ENCODE data around the gene SLIT3.

The SLIT3 gene

GRCh38 chr5:168778536-168778935, 522.4 kb downstream of the SLIT3 start:
- no peak for DNase-seq

- no peak for DNase-seq
These were observed 523.3 kb downstream of the SLIT3 start for GRCh38 chr5:168777651-168778050.

- DNase-seq = no peak
These were observed 524.9 kb downstream of the SLIT3 start for GRCh38 chr5:168776070-168776469.

GRCh38 chr5:168773226-168773625, 527.7 kb downstream of the SLIT3 start:
- no peak for DNase-seq

- no peak for DNase-seq
These were observed 528.5 kb downstream of the SLIT3 start for GRCh38 chr5:168772316-168772961.

DNA sequence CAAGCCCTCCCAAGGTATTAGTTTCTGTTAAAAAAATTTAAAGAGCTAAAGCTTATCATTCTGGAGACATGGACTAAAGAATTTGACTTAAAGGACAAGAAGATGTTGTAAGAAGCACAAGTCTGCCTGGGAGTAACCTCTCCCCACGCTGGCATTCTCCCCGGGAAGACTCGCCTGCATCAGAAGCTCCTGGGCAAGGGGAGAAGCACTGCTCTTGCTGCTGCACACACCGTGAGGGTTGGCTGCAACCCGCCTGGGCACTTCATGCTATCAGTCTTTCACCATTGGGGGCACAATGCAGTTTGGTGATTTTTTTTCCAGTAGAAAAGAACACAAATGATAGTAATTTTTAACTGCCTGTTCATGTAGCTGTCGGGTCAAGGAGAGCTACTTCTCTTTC, 529.3 kb downstream of the SLIT3 start:
- DNase-seq = no peak

DNA sequence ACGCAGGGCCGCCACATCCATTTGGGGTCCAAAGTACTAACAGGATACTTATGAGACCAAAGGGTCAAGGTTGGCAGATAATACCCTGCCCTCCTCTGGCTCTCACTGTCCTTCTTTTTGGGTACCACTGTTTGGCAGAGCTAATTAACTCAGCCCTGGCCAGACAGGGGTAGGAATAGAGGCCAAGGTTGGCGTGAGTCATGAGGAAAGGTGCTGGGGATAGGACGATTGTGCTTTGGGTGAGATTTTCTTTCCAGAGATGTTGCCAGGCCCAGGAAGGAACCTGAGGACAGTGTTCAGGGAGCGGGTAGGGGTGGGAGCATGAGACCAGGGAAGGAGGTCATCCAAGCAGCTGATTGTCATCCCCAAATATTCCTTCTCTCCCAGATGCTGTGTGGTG, 529.9 kb downstream of the SLIT3 start:
- no peak for DNase-seq

GRCh38 chr5:168770036-168770498, 530.9 kb downstream of the SLIT3 start:
- no peak for DNase-seq

DNA sequence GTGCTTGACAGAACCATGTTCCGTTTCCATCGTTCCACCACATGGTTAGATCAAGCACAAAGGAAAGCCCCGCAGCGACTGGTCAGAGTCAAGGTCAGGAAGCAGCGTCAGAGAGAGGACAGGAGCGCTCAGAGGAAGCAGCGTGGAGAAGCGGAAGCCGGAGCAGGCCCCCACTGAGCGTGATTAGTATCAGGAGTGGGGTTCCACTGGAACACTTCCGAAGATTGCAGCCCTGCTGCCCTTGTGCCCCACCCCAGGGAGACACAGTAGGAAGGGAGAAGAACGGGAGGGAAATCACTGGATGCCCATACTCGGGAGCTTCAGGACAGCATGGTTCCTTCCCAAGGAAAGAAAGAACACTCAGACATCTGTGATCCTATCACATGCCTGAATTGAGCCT, 532.8 kb downstream of the SLIT3 start:
- no peak for DNase-seq

GRCh38 chr5:168766426-168766700, 534.6 kb downstream of the SLIT3 start:
- DNase-seq = no peak

- DNase-seq = no peak
These were observed 535.2 kb downstream of the SLIT3 start for GRCh38 chr5:168765551-168766425.

DNA sequence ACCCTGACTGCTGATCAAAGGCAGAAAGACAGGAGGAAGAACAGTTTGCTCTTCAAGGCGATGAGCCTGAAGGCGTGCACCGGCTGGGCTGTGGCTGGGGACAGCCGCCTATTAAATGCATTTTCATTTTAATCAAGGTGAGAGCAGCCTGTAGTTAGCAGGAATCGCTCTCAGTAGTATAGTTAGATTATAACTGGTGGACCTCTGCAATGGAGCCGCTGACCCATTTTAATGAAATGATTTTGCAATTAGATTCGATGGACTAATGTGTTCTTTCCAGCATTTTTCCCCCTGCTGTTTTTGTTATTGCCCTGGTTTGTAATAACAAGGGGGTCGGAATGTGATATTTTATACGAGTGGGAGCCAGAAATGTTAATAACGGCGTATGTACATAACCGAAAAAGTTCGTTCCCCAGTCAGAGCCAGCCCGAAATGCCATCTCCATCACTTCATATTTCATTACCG, 535.8 kb downstream of the SLIT3 start:
- DNase-seq = no peak

DNA sequence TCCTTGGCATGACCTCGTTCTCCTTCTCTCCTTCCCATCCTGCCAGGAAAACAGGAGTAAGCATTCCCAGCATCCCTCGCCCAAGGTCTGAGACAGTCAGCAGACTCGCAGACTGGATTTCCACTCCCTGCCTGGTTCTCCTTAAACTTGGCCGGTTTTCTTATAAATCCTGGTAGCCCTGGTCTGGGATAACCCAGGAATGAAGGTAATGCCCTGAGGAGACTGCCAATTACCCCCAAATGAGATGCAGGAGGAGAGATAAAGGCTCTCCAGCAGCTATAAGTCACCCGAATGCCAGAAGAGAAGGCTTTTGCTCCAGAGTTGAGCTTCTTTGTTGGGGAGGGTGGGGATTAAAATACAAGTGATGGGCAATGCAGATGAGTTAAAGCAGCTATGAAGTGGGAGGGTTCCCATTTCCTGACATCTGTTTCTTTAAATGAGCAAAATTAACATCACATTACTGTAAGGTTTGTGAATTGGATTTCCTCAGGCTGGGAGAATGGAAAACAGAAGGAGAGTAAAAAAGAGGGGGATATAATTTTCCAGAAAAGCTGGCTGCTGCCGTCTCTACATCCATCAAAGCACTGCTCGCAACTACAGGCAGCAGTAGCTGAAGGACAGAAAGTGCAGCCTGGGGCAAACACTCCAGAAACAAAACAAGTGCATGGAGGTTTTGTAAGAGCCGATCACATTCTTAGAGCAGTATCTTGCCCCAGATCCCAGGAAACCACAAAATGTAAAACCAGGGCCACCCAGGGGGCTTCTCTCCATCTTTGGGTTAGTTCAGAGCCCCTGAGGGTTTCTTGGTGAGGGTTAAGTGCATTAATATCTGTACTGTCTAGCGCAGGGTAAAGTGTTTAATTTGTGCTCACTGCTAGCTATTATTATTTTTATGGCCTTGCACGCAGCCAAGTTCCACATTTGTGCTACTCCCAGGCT, 544.2 kb downstream of the SLIT3 start:
- no peak for DNase-seq

- no peak for DNase-seq
These were observed 545.3 kb downstream of the SLIT3 start for GRCh38 chr5:168755548-168756093.

DNA sequence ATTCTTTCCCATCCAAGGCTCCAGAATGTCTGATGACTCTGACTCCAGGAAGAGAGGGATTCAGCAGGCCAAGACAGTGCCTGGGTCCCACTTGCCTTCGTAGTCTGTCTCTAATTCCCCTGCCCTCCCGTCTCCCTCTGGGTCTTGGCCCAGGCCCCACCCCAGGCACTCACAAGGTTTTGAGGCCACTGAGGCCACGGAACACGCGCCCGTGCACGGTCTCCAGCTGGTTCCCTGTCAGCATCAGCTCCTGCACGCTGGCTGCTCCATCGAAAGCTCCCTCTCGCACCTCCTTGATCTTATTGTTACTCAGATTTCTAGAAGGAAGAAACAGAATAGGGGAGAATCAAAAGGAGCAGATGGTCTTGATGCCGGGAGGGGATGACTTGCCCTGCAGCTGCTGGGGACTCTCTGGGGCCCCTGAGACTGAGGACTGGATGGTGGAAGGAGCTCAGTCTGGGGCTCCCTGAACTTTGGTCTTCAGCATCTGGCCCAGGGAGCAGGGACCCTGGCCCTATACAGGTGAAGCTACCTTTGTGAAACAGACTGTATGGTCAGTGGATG, 547.2 kb downstream of the SLIT3 start:
- no peak for DNase-seq

DNA sequence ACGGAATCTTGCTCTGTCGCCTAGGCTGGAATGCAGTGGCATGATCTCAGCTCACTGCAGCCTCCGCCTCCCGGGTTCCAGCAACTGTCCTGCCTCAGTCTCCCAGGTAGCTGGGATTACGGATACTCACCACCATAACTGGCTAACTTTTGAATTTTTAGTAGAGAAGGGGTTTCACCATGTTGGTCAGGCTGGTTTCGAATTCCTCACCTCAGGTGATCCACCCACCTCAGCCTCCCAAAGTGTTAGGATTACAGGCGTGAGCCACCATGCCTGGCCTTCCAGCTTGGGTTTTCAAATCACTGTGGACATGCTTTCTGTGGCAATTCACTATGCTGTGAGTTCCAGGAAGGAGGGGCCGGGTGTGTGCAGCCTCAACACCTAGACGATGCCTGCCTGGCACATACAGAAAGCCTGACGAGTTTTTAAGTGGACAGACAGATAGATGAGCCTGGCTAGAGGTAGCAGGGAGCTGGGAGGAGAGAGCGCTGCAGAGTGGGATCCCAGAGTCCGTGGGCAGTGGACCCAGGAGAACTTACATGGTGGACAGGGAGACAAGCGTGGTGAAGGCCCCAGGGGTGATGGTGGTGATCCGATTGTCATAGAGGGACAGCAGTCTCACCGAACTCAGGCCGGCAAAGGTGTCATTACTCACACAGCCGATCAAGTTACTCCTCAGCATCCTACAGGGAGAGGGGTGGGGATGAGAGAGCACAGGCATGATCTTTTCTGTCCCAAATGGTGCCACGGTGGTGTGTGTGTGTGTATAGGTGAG, 548.3 kb downstream of the SLIT3 start:
- no peak for DNase-seq

DNA sequence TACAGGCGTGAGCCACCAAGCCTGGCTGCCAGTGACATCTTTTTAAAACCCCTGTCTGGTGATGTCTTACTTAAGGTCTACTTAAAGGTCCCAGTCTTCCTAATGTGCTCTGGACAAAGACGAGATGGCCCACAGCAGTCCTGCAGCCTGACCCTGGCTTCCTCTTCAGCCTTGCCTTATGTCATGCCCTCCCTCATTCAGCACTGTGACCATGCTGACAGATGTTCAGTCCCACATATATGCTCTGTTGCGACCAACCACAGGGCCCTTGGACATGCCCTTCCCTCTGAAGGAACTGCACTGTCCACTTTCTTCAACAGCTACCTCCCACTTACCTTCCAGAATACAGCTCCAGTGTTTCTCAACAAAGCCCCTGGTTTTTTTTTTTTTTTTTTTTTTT, 548.9 kb downstream of the SLIT3 start:
- no peak for DNase-seq

- no peak for DNase-seq
These were observed 550.0 kb downstream of the SLIT3 start for GRCh38 chr5:168750926-168751325.

DNA sequence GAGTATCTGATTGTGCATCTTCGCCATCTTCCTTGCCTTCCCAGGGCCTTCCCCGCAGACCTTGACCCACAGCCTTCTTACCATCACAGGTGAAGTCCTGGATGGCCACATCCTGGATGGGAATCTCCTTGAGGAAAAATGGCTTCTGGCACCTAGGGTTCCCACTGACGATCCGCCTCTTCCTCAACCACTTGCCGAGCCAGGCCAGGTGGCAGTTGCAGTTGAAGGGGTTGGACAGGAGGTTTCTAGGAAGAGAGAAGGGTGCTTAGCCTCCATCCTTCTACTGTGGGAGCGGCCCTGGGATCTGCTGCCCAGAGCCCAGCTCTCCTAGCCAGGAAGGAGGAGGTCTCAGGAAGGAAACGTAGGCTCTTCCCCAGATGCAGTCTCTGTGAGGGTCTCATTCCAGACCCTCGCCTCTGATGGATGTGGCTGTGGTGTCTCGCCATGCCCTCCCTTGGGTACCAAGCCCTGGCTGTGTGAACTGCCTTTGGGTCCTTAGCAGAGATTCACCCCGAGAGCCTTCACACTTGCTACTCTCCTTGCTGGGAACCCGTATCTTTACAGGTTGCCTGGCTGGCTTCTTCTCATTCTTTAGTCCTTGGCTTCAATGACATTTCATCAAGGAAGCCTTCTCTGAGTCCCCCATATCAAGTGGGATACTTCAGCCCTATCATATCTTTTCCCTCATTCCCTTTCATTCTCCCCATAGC, 551.4 kb downstream of the SLIT3 start:
- no peak for DNase-seq

- DNase-seq = no peak
These were observed 552.8 kb downstream of the SLIT3 start for GRCh38 chr5:168747987-168748777.
